GM18951 (cell line): Measurements from ENCODE around the gene RAB33A.
A peak's percentile ranks its signal among the peaks of the same experiment; 100 is the strongest.

Experiments used
- POLR2A ChIP-seq: IDR thresholded peaks from 4 replicates; pipeline ENCODE4 v1.6.1; 2011; ENCODE audit warnings: mild to moderate bottlenecking; ENCODE audit not compliant: insufficient read length, insufficient read depth; ENCODE audit errors: extremely low read depth
- in situ Hi-C: fragments of 300-500 bp; cut with MboI; formaldehyde crosslinking; loops from one replicate; pipeline ENCODE4 v1.12.0; 2022; ENCODE audit warnings: low sequenced_read_pairs, mixed read lengths, inconsistent platforms; ENCODE audit not compliant: unreplicated experiment

The RAB33A gene

DNA sequence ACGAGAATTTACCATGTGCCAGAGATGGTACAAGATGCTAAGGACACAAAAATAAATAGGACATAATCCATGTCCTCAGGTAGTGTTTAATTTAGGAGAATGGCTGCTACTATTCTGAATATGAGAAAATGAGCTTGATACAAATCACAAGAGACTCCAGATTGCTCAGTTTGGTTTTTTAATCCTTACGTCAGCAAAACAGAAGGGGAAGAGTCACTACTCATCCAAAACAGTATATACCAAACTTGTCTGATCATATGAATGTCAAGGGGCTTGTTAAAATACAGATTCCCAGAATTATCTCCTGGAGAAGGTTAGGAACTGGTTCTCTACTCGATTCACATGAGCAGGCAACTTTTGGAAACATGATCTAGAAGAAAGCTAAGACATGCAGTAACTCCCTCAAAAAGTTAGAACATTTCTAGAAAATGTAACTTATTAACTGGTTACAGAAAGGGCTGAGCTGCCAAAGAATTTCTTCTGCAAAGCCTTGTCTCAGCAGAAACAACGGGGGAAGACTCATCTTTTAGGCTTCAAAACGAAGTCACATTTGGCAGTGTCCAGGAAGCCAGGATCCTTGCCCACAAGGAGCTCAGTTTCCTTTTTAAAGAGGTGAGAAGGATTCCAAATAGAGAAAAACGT, 9.5 kb upstream of the RAB33A start:
- in situ Hi-C loops, result no loop called here
- TF ChIP-seq POLR2A, result no peak

DNA sequence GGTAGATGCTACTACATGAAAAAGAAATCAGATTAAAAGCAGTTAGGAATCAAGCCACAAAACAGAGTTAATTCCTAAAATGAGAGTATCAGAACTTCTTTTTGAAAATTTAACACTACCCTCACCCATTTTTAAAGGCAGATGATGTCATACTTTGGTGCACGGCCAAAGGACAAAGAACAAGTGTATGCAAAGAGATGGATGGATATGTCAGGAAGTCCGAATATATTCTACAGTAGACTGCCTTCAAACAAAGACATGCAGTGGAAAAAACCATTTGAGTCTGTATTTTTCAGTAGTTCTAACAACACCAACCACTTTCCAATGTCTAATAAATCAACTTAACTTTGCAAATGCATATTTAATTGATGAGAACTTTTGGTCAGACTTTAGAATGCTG, 8.4 kb upstream of the RAB33A start:
- in situ Hi-C loops, result no loop called here
- TF ChIP-seq POLR2A, result no peak

DNA sequence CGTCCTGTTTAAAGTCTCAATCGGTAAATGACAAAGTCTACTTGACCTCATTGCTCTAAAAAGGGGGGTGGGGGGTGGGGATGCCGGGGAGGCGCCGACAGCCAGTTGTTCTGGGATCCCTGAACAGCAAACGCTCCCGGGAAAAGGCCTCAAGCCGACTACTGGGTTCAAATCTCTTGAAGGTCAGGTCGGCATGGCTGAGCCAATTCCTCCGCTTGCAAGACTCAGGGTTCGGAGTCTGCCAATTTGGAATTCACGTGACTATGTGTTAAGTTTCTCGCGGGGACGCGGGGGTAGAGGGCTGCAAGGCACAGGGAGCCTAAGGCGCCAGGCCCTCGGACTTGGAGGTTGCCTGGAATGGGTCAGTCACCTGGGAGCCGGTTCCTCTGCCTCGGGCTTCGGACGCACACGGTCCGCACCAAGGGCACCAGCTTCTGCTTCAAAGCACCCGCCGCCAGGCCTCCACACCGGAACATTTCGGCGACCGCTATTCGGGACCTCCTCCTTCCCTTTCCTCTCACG, 6.5 kb upstream of the RAB33A start:
- TF ChIP-seq POLR2A, result no peak
- in situ Hi-C loops, result no loop called here

DNA sequence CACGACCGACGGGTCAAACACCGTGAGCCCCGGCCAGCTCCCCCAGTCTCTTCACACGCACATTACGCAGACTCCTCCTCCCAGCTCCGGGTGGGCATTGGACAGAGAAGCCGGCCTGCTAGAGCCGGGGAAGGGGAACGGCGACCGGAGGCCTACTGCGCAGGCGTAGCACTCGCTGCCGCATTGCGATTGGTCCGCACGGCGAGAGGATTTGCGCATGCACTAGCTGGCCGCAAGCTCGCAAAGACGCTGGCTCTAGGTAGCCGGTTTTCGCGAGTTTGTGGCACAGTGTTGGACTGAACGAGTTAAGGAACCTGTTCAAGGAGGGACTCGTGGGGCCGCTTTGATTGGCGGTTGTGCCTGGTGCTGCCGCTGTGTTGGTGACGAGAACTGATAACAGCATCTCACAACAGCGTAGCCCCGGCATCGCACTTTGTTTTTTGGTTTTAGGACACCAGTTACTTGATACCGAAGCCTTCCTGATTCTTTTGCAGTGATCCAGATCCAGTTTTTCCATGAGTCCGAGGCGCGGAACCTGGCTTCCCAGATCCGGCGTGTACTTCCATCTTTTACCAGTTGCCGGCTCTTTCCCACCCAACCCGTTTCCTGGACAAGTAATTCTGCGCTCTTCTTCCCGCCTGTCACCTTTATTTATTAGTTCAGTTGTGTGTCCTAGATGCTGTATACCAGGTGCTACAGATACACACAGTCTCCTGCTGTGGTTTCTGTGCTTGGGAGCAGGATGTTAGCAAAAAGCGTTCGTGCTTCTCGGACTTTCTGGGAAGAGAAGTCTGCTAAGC, 5.9 kb upstream of the RAB33A start, which contains the start of gene AIFM1:
Gene AIFM1, minus strand, starts transcription at position 139 of the 800 bp plus-strand sequence. CDS start 185 bp downstream, outside the sequence.
- in situ Hi-C loops, result no loop called here
- peak; percentile 75 for TF ChIP-seq POLR2A

DNA sequence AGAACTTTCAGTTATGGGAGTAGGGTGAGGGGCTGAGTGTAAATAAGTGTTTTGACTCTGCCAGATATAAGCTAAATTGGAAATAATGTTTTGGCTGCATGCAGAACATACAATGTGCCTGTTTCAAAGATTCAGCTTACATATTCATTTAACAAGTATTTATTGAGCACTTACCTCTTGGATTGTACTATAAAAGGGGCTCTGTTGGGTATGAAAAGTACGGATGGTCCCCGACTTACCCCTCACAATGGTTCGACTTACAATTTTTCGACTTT, 5.3 kb upstream of the RAB33A start:
- in situ Hi-C loops, result no loop called here
- no peak for TF ChIP-seq POLR2A

DNA sequence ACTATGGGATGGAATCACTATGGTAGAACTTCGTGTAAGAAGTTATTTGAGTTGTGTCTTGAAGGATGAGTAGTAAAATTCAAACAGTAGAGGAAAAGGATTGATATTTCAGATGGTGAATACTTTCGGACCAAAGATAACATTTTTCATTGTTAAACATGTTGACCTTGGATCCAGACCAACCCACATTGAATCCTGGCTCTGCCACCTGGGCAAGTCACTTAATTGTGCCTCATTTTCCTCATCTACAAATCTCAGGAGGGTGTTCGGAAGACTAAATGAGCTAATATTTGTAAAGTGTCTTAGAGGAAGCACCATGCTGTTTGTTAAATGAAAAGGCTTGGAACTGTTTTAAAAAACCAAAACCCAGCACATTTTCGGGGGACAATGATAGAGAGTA, 4.7 kb upstream of the RAB33A start:
- TF ChIP-seq POLR2A, result no peak
- in situ Hi-C loops, result no loop called here

DNA sequence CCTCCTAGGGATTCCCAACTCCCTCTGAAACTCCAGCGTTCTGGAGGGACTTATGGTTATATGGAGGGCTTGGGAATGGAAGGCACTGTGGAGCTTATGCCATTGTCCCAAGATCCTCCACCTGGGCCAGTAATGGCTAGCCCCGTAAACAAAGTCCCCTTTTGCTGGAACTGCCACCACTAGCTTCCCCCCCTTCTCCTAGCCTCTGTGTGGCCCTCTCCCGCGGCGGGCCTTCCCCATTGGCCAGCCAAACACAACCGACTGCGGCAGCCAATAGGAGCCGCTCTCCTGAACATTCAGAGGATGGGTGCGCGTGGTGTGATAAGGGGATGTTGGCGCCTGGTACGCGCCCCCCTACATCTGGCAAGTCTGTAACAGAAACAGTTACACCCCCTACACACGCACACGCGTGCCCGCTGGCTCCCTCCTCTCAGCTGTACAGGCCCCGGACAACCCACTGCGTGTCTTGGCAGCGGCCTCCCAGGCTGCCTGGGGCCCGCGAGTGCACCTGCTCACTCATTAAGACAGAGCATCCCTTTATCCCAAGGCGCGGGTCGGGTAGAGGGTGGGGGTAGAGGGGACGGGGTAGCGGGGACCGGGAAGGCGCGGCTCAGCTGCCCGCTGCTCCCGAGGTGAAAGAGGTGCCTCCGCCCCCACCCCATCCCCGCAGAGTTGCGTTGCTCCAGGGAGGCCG, 863 bp upstream of the RAB33A start:
- TF ChIP-seq POLR2A, result peak; percentile 37
- in situ Hi-C loops, result loop anchor here (10.0 kb wide), 1 partner anchor 86 kb away; no protein-coding TSS in a partner anchor

DNA sequence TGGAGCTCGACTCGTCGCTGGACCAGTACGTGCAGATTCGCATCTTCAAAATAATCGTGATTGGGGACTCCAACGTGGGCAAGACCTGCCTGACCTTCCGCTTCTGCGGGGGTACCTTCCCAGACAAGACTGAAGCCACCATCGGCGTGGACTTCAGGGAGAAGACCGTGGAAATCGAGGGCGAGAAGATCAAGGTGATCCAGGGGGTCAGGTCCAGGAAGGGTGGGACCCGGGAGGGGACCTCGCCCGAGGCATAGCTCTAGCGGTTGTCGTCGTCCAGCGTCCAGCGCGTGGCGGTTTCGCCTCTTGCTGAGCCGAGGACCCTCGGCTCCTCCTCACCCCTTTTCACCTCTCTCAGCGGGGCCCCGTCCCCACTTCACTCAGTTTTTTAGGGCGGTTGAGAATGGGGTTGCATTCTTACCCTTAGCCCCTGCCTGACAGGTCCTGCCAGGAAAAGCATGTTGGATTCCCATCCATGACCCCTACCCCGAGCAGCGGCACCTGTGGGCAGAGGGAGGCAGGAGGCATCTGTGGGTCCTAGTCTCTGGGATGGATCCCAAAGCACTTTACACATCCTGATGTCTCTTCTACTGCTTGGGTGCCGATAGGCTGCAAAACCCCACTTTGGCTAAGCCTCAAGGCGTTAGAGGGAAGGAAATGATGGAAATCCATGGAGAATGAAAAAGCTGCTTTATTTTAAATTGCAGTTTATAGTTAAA, 524 bp downstream of the RAB33A start:
- in situ Hi-C loops, result loop anchor here (10.0 kb wide), 1 partner anchor 87 kb away; no protein-coding TSS in a partner anchor
- TF ChIP-seq POLR2A, result no peak

DNA sequence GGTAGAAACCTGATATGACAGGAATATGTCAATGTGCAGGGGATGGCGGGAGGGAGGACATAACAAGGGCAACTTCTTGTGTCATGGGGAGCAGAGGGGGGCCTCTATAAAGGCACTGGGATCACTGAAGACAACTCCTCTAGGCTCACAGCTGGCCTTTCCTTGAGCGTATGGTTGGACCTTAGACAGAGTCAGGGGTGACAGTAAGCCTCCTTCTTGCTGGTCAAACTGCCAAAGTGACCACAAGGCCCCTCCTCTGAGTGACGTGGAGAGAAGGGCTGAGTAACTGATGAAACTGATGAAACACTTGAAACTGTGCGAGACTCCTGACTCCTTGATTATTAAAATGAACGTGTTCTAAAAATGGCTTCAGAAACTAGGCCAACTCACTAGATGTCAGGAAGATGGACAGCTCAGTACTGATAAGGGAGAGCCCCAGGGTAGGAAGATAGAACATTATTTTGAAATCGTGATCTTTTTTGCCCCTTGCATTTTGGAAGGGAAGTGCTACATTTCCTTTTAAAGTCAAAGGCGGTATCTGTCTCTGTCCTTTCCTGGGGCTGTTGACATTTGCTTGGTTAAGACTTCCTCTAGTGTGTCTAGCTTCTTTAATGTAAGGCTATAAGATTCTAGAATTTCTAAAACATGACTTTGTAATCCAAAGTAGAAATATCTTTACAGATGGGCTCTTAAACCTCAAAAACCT, 1.6 kb downstream of the RAB33A start:
- in situ Hi-C loops, result loop anchor here (10.0 kb wide), 1 partner anchor 89 kb away; no protein-coding TSS in a partner anchor
- TF ChIP-seq POLR2A, result peak; percentile 52

DNA sequence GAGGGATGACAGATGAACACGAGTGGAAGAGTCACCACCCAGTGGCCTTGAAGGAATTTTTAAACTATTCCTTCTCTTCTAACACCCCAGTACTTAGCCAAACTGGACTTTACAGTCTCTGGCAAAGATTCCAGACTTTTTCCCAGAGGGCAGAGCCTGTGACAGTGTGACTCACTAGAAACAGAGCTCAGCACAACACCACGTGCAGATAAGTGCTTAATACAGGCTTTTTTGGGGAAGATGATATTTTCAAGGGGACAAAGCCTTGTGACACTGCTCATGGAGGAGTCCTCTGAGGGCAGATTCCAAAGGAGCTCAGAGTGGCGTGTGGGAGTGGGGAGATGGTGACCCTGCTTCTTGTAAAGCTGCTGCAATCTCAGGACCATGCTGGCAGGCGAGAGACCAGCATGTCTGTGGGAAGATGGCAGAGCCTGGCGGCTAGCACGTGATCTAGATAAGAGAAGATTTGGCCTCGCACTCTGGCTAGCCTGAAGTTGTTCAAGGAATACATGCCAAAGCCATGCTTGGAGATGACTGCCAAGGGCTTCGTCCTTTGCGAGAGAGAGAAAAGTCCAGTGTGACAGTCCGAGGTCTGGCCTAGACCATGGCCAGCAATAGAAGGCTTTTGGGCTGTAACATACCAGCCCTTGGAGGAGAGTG, 2.4 kb downstream of the RAB33A start:
- in situ Hi-C loops, result loop anchor here (10.0 kb wide), 1 partner anchor 89 kb away; no protein-coding TSS in a partner anchor

DNA sequence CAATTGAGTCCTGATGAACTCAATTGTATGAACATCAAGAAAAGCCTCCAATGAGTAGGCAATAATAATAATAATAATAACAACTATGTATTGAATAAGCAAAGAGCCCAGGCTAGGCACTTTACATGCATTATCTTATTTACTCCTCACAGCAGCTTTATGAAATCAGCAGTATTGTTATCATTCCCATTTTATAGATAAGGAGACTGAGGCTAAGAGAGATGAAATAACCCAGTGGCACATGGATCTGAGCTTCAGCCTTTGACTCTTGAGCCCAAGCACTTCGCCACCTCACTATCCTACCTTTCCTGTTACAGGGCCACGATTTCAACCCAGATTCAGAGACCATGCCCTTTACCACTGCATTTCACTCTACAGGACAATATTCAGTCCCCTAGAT, 3.2 kb downstream of the RAB33A start:
- in situ Hi-C loops, result loop anchor here (10.0 kb wide), 1 partner anchor 90 kb away; no protein-coding TSS in a partner anchor
- no peak for TF ChIP-seq POLR2A

More for the DNA sequence above, 2.4 kb downstream of the RAB33A start:
- no peak for TF ChIP-seq POLR2A
